Kidney tubule cell (primary cell): ENCODE results near the gene PLEKHA7.
"Not testable (repeated sequence)": the region's sequence is repeated elsewhere in the genome, so short reads cannot be mapped to it uniquely, and the experiment has no call there.

Experiments
- DNase-seq: peaks from one replicate; pipeline ENCODE4 v3.0.0-alpha.2; 2018; ENCODE audit warnings: low spot score

Gene PLEKHA7

DNA sequence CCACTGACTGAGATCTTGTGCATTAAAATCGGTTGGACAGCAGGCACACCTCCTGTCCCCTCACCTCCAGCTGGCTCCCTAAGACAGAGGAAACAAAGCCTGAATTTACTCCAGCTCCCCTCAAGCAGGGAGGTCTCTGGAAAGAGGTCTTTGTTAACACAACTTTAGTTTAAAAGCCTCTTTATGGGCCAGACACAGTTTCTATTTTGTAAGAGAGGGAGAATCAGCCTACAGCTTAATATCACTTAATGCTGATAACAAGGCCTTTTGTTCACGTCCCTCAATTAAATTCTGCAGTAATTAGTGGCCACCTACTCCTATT, 36.3 kb downstream of the PLEKHA7 start:
- no peak for DNase-seq

DNA sequence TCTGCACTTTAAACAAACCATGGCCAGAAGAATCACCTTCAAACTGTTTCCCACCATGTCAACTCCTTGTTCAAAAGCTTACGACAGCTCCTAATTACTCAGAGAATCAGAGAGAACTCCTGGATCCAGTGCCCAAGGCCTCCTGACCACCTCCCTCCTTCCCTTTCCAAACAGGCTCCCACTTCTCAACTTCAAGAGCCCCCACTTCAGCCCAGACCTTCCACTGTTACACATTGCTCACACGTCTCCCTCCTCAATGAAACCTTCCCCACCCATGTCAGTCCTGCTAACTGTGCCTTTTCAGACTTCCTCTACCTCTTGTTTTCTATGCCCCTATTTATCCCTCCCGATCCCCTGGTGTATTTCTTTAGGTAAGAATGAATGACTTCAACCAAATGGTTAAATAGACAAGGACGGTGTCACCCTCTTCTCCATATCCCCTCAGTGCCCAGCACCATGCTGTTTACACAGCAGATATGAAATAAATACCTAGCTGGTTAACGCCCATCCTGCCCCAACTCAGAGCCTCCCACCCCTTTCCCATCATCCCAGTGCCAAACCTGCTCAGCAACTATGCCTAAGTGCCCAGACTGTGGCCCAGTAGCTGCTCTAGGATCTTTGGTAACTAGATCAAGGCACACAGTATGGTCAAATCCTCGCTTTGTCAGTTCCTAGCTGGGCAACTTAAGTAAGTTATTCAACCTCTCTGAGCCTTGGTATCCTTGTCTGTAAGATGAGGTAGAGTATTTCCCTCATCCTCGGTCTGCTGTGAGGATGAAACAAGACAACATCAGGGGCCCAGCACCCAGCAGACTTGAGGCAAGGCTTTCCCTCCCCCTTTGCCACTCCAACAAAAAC, 36.8 kb downstream of the PLEKHA7 start:
- DNase-seq: no peak

GRCh38 chr11:16976379-16976778, 37.8 kb downstream of the PLEKHA7 start:
- DNase-seq: no peak

DNA sequence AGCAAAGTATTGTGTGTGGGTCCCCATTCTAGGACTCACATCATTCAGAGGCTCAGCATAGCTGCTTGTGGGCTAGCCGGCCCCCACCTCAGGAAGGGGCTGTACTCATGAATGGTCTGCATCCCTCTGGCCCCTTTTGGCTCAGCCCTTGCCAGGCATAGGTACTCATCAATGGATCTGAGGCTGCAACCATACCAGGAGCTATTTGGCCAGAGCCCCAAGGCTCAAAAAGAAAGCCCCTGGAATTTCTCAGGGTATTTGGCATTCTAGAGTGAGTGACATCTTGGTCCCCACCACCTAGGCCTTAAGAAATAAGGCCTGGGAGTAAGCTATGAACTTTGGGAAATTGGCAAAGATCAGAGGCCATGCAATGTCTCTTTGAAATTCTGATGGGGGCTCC, 38.3 kb downstream of the PLEKHA7 start:
- no peak for DNase-seq

DNA sequence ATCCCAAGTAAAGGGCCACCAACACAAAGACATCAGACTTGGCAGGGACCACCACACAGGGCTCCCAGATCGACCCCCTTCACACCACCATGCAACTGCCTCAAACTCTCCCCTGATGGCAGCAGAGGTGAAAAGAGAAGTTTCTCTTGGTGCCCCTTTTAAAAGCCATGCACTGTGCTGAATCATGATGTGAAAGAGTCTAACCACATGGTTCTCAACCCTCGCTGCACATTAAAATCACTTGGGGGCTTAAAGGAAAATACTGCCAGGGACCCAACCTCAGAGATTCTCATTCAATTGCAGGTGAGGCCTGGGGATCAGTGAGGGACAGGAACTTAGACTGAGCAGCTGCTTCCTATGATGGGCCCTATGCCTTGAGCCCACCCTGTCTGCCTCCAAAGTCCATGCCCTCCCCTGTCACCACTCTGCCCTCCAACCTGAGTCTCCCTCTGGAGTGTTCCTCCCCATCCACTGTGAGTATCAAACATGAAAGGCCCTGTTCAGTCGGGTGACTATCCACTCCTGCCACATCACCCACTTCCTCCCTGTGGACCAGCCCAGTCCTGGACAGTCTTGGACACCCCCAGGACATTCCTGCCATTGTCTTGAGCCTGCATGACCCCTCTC, 40.8 kb downstream of the PLEKHA7 start:
- no peak for DNase-seq

GRCh38 chr11:16969010-16969999, 44.9 kb downstream of the PLEKHA7 start:
- DNase-seq: no peak

DNA sequence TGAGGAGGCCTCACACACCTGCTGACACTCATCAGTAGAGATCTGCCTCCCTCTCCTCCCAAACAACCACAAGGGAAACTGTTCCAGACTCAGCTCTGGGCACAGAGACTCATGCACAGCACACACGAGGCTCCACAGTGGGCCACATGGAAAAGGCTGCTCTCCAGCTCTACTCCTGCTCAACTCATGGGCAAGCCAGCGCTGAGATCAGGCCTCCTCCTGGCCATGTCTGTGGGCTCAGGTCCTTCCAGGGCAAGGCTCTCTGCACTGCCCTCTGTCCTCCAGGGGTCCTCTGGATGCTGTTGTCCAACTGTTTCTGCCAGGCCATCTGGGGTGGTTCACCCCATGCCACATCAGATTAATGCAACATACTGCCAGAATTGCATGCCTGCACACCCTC, 46.0 kb downstream of the PLEKHA7 start:
- no peak for DNase-seq

DNA sequence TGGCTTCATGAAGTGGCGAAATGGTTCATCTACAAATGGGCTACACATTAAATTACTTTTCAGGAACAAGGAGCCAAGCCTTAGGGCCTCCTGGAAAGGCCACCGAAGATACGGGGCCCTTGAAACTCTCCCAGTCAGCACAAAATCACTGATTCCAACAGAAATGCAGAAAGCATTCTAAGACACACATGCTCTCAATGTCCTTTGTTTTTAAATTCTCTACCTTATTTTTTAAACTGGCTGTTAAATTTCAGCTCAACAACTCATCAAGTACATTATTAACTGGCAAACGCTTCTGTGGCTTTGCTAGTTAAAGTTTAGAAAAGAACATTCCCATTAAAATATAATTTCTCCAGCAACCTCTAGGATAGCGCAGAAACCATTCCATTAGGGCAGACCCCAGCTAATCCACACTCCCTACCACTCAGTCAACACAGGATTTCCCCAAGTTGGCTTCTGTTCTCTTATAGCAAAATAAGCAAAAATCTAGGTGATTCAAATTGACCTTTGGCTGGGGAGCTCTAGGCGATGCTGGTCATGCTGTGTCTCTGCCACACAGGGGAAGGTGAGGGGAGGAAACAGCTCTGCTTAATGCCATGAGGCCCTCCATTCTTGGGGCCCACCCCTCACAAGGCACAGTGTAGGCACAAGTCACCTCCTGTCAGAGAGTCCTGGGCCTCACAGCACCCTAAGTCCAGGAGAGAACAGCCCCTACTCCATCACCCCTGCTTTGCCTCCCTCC, 47.1 kb downstream of the PLEKHA7 start:
- DNase-seq: peak; percentile 81

GRCh38 chr11:16964501-16964900, 49.7 kb downstream of the PLEKHA7 start:
- DNase-seq: no peak

GRCh38 chr11:16963316-16963876, 50.8 kb downstream of the PLEKHA7 start:
- no peak for DNase-seq

- DNase-seq: not testable (repeated sequence)
Observed at GRCh38 chr11:16962589-16962988, 51.6 kb downstream of the PLEKHA7 start.

DNA sequence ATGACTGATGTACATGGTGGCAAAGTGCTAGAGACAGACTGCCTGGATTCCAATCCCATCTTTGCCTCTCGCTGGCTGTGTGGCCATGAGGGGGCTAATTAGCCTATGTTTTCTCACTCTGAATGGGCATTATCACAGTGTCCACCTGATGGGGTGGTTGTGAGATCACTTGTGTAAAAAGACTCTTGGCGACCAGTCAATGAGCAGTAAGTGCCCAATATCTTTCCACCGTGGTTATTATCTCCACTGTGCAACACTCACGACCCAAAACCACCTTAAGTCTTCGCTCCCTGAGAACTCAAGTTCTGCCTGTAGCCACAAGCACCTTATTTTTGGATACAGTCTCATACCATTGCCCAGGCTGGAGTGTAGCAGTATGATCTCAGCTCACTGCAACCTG, 52.1 kb downstream of the PLEKHA7 start:
- no peak for DNase-seq

DNA sequence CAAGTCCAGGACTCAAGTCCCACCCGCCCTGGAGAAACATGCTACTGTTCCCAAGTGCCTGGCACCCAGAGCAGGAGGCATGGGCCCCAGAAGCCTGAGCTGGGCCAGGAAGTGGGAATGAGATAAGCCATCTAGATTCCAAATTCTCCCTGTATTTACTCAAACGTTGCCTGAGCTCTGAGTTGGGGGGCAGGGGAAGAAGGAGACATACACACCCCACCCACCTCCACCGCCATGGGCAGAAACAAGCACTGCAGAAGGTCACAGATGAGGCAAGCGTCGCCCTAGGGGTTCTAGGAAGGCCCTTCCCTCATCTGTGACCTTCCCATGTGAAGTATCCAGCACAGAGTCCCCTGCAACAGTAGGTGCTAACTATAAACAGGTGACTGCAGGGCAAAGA, 54.0 kb downstream of the PLEKHA7 start:
- no peak for DNase-seq

DNA sequence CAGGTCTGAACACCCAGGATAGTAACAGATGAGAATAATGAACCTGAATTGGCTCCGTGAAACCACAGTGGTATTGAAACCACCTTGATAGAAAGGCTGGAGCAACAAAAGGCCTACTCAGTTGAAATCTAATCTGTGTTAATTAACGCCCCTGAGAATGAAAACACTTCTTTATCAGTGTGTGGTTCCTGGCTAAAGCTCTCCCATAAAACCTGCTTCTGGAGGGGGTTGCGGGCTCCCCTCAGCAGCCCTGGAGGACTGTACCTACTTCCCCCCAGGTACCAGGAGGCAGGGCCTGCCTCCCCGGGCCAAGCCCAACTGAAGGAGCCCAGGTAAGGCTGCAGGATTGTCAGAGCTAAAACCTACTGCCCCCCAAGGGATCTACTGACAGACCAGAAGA, 54.6 kb downstream of the PLEKHA7 start:
- no peak for DNase-seq

DNA sequence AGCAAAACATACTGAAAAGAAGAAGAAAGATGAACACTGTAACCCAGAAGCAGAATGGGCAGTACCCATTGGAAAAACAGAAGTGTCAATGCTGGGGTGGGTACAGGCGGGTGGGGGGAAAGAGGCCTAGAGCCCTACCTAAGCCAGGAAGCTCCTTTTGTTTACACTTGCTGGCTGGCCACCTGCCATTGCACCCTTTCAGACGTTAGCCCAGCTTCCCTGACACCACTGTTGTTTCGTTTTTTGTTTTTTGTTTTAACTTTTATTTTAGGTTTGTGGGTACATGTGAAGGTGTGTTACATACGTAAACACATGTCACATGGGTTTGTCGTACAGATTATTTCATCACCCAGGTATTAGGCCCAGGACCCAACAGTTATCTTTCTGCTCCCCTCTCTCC, 55.4 kb downstream of the PLEKHA7 start:
- no peak for DNase-seq

DNA sequence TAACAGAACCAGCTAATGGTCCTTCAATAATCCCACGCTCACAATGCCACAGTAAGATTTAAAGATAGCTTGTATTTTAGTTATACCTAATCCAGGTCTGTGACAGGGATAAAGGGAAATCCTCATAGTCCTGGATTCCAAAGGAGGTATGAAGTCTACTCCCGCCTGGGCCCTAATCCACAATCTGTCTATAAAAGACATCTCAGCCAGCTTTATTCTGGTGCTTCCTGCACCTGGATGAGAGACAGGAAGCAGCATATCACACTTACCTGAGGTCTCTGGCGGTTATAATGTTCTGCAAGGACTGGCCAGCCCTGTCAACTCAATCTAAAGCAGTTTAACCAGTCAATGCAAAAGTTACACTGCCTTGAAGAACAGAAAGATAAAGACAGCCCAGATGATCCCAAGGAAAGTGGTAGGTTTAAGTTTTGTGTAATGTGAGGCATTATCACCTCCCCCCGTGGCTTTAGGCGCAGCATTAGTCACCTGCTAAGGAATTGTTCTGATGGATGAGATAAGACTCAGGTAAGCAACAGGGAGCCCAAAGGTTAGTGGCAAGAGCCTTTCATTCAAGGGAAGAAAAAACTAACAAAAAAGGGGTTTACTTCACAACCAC, 57.6 kb downstream of the PLEKHA7 start:
- peak; percentile 43 for DNase-seq

DNA sequence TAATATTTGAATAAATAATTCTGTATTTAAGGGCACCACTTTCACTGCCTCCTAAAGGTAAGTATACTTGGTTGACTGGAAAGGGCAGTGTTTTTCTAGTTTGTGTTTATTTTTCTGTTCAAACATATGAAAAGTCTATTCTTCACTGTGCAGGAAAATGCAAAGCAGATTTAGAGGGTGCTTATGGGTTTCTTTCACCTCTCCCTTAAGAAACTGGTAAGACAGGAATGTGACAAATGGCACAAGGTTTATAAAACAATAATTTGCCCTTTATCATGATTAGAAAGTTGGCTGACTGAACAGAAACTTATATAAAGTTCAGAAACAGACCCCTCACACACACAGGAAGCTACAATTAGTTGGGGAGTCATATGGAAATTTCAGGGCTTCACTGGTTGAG, 60.6 kb downstream of the PLEKHA7 start:
- no peak for DNase-seq

DNA sequence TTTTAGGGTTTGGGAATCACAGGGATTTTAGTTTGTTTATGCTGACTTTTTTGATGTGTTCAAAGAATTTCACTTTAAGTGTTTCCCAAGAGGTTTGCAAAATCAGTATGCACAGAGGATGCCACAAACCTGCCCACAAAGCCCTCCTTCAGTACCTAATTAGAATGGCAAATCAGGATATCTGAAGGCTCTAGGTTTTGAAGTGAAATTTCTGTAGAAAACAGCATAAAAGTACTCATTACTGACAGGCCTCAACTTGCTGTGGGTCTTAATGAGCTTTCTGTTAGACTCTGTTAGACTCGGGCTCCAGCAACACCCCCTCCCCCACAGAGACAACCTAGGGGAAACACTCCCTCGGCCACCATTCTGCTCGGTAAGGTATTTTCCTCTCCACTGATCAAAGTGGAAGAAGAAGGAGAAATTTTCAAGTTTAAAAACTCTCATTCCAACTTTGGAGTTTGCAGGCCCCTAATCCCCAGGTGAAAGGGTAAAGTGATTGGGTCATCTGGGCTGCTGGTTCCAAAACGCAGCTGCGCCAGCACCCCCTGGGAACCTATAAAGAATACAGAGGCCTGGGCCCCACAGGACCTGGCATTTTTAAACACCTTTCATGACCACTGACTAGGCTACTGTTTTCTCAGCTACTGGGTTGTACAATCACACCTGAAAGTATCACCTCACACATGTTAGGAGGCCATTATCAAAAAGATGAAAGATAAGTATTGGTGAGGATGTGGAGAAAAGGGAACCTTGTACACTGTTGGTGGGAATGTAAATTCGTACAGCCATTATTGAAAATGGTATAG, 67.5 kb downstream of the PLEKHA7 start:
- no peak for DNase-seq

GRCh38 chr11:16945671-16946469, 68.3 kb downstream of the PLEKHA7 start:
- peak; percentile 82 for DNase-seq
